ENCODE measurements around the gene SLC16A7. TPM values are rescaled to one million over a fixed set of nuclear protein-coding genes. Genes with fewer than 3 reads are reported as not detected.

Gene SLC16A7
- total and polyA plus RNA-seq, 9 of the 15 experiments (the other 6 are each of a cell fraction or from before 2014, with no cell fraction given), result 0.18 TPM; not detected in 8

DNA sequence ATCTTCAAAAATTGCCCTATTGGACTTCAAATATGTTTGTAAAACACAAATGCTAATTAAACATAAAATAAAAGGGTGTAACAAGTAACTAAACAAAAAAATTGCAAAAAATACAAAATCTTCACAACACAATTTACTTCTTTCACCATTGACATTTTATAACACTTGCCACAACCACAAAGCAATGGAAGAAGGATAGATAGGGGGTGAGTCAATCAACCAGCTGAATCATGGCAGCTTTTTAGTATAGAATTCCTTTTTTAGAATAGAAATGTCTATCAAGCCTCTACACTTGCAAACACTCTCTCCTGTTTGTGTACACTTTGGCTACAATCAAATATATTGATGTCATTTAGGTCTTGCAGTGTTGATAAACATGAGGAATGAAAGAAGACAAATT lies 232.7 kb downstream of the SLC16A7 start (continued):
- TF ChIP-seq, protein P1, sequence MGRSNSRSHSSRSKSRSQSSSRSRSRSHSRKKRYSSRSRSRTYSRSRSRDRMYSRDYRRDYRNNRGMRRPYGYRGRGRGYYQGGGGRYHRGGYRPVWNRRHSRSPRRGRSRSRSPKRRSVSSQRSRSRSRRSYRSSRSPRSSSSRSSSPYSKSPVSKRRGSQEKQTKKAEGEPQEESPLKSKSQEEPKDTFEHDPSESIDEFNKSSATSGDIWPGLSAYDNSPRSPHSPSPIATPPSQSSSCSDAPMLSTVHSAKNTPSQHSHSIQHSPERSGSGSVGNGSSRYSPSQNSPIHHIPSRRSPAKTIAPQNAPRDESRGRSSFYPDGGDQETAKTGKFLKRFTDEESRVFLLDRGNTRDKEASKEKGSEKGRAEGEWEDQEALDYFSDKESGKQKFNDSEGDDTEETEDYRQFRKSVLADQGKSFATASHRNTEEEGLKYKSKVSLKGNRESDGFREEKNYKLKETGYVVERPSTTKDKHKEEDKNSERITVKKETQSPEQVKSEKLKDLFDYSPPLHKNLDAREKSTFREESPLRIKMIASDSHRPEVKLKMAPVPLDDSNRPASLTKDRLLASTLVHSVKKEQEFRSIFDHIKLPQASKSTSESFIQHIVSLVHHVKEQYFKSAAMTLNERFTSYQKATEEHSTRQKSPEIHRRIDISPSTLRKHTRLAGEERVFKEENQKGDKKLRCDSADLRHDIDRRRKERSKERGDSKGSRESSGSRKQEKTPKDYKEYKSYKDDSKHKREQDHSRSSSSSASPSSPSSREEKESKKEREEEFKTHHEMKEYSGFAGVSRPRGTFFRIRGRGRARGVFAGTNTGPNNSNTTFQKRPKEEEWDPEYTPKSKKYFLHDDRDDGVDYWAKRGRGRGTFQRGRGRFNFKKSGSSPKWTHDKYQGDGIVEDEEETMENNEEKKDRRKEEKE (IDR thresholded peaks at IDR 0.05; ENCODE audit: borderline replicate concordance in 1 of 2, control insufficient read depth in 1 of 2, low read depth in 2 of 2, low read length in 1 of 2), result no peak
- TF ChIP-seq SIN3B (IDR thresholded peaks at IDR 0.05; ENCODE audit: low read depth) (no peak), NFIX (CRISPR knock-in tag; IDR thresholded peaks at IDR 0.05; ENCODE audit: low read depth) (no peak), ZNF165 (CRISPR knock-in tag; IDR thresholded peaks at IDR 0.05; ENCODE audit: borderline replicate concordance) (no peak), MEF2D (tag; conservative IDR thresholded peaks at IDR 0.05; ENCODE audit: low read depth) (no peak), HIVEP1 (CRISPR knock-in tag; IDR thresholded peaks at IDR 0.05) (no peak), KAT8 (IDR thresholded peaks at IDR 0.05; ENCODE audit: low read depth) (no peak)
- TF ChIP-seq, protein P2, sequence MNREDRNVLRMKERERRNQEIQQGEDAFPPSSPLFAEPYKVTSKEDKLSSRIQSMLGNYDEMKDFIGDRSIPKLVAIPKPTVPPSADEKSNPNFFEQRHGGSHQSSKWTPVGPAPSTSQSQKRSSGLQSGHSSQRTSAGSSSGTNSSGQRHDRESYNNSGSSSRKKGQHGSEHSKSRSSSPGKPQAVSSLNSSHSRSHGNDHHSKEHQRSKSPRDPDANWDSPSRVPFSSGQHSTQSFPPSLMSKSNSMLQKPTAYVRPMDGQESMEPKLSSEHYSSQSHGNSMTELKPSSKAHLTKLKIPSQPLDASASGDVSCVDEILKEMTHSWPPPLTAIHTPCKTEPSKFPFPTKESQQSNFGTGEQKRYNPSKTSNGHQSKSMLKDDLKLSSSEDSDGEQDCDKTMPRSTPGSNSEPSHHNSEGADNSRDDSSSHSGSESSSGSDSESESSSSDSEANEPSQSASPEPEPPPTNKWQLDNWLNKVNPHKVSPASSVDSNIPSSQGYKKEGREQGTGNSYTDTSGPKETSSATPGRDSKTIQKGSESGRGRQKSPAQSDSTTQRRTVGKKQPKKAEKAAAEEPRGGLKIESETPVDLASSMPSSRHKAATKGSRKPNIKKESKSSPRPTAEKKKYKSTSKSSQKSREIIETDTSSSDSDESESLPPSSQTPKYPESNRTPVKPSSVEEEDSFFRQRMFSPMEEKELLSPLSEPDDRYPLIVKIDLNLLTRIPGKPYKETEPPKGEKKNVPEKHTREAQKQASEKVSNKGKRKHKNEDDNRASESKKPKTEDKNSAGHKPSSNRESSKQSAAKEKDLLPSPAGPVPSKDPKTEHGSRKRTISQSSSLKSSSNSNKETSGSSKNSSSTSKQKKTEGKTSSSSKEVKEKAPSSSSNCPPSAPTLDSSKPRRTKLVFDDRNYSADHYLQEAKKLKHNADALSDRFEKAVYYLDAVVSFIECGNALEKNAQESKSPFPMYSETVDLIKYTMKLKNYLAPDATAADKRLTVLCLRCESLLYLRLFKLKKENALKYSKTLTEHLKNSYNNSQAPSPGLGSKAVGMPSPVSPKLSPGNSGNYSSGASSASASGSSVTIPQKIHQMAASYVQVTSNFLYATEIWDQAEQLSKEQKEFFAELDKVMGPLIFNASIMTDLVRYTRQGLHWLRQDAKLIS (CRISPR knock-in tag; IDR thresholded peaks at IDR 0.05), result no peak
- TF ChIP-seq, protein P3, sequence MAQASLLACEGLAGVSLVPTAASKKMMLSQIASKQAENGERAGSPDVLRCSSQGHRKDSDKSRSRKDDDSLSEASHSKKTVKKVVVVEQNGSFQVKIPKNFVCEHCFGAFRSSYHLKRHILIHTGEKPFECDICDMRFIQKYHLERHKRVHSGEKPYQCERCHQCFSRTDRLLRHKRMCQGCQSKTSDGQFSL (CRISPR knock-in tag; IDR thresholded peaks at IDR 0.05), result no peak
- TF ChIP-seq, protein P3 (tag; IDR thresholded peaks at IDR 0.05), result no peak
- TF ChIP-seq, protein P4, sequence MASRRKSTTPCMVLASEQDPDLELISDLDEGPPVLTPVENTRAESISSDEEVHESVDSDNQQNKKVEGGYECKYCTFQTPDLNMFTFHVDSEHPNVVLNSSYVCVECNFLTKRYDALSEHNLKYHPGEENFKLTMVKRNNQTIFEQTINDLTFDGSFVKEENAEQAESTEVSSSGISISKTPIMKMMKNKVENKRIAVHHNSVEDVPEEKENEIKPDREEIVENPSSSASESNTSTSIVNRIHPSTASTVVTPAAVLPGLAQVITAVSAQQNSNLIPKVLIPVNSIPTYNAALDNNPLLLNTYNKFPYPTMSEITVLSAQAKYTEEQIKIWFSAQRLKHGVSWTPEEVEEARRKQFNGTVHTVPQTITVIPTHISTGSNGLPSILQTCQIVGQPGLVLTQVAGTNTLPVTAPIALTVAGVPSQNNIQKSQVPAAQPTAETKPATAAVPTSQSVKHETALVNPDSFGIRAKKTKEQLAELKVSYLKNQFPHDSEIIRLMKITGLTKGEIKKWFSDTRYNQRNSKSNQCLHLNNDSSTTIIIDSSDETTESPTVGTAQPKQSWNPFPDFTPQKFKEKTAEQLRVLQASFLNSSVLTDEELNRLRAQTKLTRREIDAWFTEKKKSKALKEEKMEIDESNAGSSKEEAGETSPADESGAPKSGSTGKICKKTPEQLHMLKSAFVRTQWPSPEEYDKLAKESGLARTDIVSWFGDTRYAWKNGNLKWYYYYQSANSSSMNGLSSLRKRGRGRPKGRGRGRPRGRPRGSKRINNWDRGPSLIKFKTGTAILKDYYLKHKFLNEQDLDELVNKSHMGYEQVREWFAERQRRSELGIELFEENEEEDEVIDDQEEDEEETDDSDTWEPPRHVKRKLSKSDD (conservative IDR thresholded peaks at IDR 0.05; ENCODE audit: low read length), result no peak
